GM21381 (cell line): ENCODE data around the gene NUDT3.
"Not testable (repeated sequence)": the region's sequence is repeated elsewhere in the genome, so short reads cannot be mapped to it uniquely, and the experiment has no call there.

Experiments
- ATAC-seq: cut with Tn5 transposase; IDR thresholded peaks from one replicate; pipeline ENCODE4 v1.9.1; 2021; ENCODE audit warnings: mild to moderate bottlenecking, moderate library complexity; ENCODE audit not compliant: unreplicated experiment

The NUDT3 gene

GRCh38 chr6:34324738-34325444 is 67.6 kb downstream of the NUDT3 start:
- no peak for ATAC-seq

DNA sequence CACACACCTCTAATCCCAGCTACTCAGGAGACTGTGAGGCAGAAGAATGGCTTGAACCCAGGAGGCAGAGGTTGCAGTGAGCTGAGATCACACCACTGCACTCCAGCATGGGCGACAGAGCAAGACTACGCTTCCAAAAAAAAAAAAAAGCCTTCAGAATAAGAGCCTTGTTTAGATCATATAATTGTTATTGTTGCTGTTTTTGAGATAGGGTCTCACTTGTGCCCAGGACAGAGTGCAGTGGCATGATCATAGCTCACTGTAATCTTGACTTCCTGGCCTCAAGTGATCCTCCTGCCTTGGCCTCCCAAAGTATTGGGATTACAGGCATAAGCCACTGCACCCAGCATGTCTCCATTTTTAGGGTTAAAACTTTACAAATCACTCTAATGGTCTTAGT is 68.2 kb downstream of the NUDT3 start:
- not testable (repeated sequence) for ATAC-seq

GRCh38 chr6:34323300-34323699 is 69.2 kb downstream of the NUDT3 start:
- no peak for ATAC-seq

GRCh38 chr6:34322732-34323131 is 69.7 kb downstream of the NUDT3 start:
- ATAC-seq, result no peak

DNA sequence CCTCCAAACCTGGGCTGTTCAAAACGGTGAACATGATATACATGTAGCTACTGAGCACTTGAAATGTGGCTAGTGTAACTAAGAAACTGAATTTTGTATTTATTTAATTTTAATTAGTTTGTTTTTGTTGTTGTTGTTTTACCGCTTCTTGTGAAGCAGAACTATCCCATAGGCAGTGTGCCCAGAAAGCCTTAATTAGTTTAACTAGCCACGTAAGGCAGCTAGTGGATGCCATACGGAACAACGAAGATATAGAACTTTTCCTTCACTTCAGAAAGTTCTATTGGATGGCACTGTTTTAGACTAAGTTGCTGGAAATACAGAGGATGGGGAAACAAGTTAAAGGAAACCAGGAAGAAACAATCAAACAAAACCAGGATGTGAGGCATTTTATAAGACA is 70.6 kb downstream of the NUDT3 start:
- ATAC-seq, result no peak

- no peak for ATAC-seq
Observed at GRCh38 chr6:34319471-34319885, 73.0 kb downstream of the NUDT3 start.

GRCh38 chr6:34318499-34319470 is 73.7 kb downstream of the NUDT3 start:
- no peak for ATAC-seq

DNA sequence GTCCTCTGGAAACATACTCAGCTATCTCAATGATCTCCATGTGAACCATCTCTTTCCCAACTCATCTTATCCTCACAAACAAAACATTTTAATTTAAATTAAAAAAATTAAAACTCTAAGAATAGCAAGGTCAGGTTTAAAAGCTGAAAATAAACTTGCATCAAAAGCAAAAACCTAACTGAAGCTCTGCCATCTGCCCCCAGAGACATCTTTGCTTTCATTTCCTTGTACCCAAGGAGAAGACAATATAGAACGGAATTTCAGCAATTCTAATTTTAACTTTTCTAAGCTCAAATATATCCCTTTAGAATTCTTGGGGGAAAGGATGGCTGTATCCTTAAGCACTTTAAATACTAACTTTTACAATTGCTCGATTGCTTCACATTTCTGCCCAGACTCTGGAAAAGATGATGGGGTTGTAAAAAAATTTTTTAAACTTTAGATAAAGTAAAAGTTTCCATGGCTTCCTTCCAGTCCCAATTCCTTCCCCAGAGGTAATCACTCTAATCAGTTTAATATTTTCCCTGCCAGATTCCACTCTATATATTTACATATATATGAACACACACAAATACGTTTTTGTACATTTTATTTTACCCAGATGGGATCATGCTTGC is 74.5 kb downstream of the NUDT3 start:
- no peak for ATAC-seq

GRCh38 chr6:34317172-34317477 is 75.3 kb downstream of the NUDT3 start:
- ATAC-seq, result no peak

DNA sequence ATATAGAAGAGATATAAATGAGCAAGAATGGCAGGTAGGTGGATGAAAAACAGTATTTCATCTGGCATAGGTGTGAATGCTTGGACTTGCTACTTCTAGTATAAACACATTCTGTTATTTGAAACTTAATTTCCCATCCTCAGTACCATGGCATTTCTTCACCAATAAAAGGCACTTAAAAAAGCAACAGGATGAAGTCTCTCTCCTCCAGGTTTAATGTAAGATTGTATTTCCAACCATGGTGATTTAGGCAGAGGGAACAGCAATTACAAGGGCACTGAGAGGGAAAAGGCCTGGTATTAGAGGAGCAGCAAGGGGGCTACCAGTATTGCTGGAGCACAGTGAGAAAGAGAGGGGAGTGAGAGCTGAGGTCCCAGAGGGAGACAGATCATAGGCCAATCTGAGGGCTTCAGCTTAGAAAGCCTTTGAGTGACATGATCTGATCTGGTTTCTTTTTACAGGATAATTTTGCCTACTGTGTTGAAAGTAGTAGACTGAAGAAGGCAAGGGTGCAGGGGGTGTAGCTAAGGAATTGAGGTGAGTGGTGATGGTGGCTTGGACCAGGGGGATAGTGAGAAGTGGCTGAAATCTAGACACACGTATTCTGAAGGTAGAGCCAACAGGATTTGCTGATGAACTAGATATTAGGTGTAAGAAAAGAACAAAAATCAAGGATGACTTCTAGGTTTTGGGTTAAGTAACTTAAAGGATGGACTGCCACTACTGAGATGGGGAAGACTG is 75.9 kb downstream of the NUDT3 start:
- ATAC-seq, result no peak

DNA sequence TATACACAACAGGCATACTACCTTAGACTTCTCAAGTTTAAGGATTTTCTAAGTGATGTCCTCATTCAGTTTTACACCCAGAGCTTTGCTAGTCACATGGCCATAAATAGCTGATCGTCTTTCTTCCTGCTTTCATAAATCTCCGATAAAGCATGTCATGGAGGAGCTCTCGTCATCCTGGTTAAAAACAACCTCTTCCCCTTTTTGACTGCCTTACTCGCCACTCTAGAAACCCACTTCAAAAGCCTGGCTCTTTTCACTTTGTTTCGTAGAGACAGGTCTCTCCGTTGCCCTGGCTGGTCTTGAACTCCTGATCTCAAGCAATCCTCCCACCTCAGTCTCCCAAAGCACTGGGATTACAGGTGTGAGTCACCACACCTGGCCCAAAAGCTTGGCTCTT is 76.7 kb downstream of the NUDT3 start:
- ATAC-seq, result no peak

GRCh38 chr6:34315256-34315655 is 77.2 kb downstream of the NUDT3 start:
- no peak for ATAC-seq

DNA sequence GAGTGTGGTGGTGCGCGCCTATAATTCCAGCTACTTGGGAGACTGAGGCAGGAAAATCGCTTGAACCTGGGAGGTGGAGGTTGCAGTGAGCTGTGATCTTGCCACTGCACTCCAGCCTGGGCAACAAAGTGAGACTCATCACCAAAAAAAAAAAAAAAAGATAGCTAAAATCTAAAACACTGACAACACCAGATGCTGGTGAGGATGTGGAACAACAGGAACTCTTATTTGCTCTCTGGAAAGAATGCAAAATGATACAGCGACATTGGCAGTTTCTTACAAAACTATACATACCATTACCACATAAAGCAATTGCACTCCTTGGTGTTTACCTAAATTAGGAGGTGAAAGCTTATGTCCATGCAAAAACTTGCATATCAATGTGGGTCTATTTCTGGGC is 80.2 kb downstream of the NUDT3 start:
- ATAC-seq, result no peak

GRCh38 chr6:34310817-34311216 is 81.7 kb downstream of the NUDT3 start:
- ATAC-seq, result no peak

- ATAC-seq, result no peak
Observed at GRCh38 chr6:34308483-34308882, 84.0 kb downstream of the NUDT3 start.

DNA sequence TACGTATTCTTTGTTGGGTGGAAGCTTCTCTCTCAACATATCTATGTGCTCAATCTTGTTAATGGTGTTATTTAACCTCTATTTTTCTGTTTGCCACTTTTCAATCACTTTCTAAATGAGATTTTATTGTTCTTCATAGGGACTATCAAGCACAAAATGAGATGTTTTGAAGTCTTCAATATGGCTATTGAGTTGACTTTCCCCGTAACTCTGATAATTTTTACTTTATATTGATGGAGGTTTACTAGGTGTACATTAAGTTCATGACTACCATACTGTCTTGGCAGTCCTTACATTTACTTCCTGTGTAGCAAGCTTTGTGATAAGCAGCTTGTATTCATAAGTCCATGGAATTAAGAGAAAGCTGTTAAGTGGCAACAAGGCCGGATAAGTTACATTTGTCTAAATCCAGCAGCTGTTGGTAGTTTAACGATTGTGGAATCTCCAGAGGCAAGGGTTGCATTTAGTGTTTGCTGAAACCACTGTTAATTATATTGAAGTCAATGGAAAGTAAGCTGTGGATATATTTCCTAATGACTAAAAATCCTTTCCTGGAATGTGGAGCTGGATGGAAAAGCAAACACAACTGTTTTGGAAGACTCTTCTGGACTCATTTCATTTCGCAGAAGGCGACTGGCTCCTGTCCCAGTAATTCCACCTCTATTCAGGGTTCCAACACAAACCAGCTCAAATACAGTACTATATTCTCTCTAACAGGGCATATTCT is 86.3 kb downstream of the NUDT3 start:
- ATAC-seq, result no peak

- ATAC-seq, result no peak
Observed at GRCh38 chr6:34305497-34305896, 87.0 kb downstream of the NUDT3 start.

DNA sequence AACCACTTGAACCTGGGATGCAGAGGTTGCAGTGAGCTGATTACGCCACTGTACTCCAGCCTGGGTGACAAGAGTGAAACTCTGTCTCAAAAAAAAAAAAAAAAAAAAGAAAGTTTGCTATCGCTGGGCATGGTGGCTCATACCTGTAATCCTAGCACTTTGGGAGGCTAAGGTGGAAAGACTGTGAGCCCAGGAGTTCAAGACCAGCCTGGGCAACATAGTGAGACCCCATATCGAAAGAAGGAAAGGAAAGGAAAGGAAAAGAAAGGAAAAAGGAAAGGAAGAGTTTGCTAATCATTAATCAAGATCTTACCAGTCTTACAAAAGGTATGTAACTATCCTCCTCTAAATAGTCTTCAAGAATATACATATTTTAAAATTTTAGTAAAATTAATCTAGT is 88.3 kb downstream of the NUDT3 start:
- ATAC-seq, result no peak

DNA sequence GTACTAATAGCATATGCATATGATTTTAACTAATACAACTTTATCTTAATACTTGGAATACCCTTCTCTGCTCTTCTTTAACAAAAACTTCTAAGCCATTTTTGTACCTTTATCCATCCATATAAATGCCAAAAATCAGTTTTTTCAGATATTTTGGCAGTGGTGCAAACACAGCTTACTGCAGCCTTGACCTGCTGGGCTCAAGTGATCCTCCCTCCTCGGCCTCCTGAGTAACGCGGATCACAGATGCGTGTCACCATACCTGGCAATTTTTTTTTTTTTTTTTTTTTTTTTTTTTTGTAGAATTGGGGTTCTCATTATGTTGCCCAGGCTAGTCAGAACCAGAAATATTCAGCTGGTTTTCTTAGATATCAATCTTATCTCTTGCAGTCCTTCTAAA is 89.5 kb downstream of the NUDT3 start:
- ATAC-seq, result no peak

DNA sequence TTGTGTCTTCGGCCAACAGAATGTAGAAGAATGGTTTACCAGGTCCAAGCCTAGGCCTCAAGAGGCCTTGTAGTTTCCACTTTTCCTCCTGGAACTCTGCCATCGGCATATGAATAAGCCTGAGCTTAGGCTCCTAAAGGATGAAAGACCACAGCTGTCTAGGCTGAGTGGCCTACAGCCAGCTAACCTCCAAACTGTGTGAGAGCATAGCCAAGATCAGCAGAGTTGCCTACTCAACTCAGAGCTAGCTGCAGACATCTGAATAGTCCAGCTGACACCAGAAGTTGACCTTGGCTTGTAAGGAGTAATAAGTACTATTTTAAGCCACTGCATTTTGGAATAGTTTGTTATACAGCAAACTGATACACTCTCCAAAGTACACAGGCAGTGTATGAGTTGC is 91.1 kb downstream of the NUDT3 start:
- no peak for ATAC-seq
